ENCODE results near the gene SMAD9. TPM values are rescaled to one million over a fixed set of nuclear protein-coding genes. Genes with fewer than 3 reads are reported as not detected.

SMAD9 gene
- total and polyA plus RNA-seq, 2 of the 8 experiments (the other 6 are each of a cell fraction or from before 2014, with no cell fraction given): 0.45 to 1.0 TPM

DNA sequence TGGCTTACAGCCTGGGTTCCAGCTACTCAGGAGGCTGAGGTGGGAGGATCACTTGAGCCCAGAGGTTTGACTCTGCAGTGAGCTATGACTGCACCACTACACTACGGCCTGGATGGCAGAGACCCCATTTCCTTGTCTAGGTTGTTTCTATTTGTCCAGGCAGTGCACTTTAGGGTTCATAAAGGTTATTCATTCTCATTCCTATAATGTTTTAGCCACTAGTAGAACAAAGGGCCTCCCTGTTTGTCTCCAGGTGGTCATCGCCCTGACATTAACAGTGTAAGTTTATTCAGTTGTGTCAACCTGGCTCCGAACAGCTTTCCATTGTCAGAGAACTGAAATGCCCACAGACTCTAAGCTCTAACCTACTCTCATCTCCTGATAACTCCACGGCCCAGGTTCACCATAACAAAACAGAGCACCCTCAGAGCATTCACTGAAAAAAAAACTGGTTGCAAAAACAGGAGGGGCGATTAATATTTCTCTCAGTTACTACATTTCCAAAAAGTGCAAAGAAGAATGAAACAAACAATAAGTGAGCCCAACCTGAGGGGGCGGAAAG, 37.1 kb downstream of the SMAD9 start:
- FAIRE-seq: no peak
- H4K8ac ChIP-seq (ENCODE audit: extremely low read depth, insufficient read depth, low read length): no peak overlapping the region
- TF ChIP-seq RAD21 (IDR thresholded peaks at IDR 0.05 in 1 of 2, conservative IDR thresholded peaks at IDR 0.05 in 1 of 2; ENCODE audit: low read depth in 2 of 2, low read length in 2 of 2): no peak

More for the DNA sequence above, 37.1 kb downstream of the SMAD9 start:
- Histone ChIP-seq H3K14ac (ENCODE audit: insufficient read length) (no peak overlapping the region), H3K79me2 (ENCODE audit: control insufficient read depth in 1 of 2, insufficient read depth in 2 of 2, low read length in 2 of 2) (no peaks in the 10 kb centered on the region), H2BK5ac (ENCODE audit: low read depth, low read length) (no peak overlapping the region), H3K27ac (ENCODE audit: low read depth, low read length) (no peak overlapping the region), H4K91ac (replicated peaks; ENCODE audit: insufficient read length, low read length) (no peak overlapping the region), H3K4me2 (ENCODE audit: insufficient read depth in 1 of 2, low read depth in 2 of 2, low read length in 2 of 2) (no peak overlapping the region), H3K9ac (replicated peaks in 1 of 4; ENCODE audit: extremely low read depth in 1 of 4, low read depth in 3 of 4, low read length in 3 of 4) (no peak overlapping the region), H3K56ac (replicated peaks; ENCODE audit: insufficient read length, low read depth, low read length) (no peak overlapping the region), H2AFZ (ENCODE audit: low read length) (no peak overlapping the region), H3K36me3 (ENCODE audit: control insufficient read depth in 2 of 4, insufficient read depth in 4 of 4, low read length in 3 of 4) (no peaks in the 10 kb centered on the region), H2BK20ac (ENCODE audit: low read length) (no peak overlapping the region), H3K79me1 (ENCODE audit: low read depth, low read length) (no peaks in the 10 kb centered on the region), H3K23ac (ENCODE audit: insufficient read length) (no peak overlapping the region), H2BK12ac (ENCODE audit: low read depth, low read length) (no peak overlapping the region), H3K18ac (ENCODE audit: extremely low read depth, low read length) (no peak overlapping the region), H2BK15ac (ENCODE audit: low read length) (no peak overlapping the region), H3K4me1 (replicated peaks in 1 of 4; ENCODE audit: control insufficient read depth in 3 of 4, insufficient read depth in 4 of 4, low read length in 3 of 4) (peaks cover 2 to 5% (median 3%) of the 10 kb centered on the region in 4 experiments; a peak in 5 of 7 replicates), H3K23me2 (ENCODE audit: low read depth, low read length) (0 out of 2 replicates have a peak, but pooled peaks cover 2% of the 10 kb centered on the region), H2BK120ac (replicated peaks; ENCODE audit: low read depth, low read length) (no peak overlapping the region), H4K20me1 (replicated peaks in 1 of 2; ENCODE audit: control insufficient read depth in 1 of 2, insufficient read depth in 2 of 2, low read length in 2 of 2) (no peaks in the 10 kb centered on the region), H3K4ac (replicated peaks; ENCODE audit: insufficient read length, low read depth, low read length) (no peak overlapping the region), H3K4me3 (ENCODE audit: extremely low read depth in 1 of 4, insufficient read depth in 2 of 4, low read depth in 3 of 4, low read length in 4 of 4) (no peak overlapping the region), H2AK5ac (ENCODE audit: low read depth, low read length) (no peak overlapping the region), H3K9me3 (ENCODE audit: insufficient read depth in 2 of 2, low read depth in 1 of 2, low read length in 1 of 2) (no peaks in the 10 kb centered on the region), H3K27me3 (replicated peaks in 1 of 4; ENCODE audit: control insufficient read depth in 3 of 4, extremely low read depth in 1 of 4, insufficient read depth in 3 of 4, low read length in 3 of 4) (no peaks in the 10 kb centered on the region; a peak in 1 of 7 replicates), H4K5ac (ENCODE audit: insufficient read length, low read depth, low read length) (no peak overlapping the region)
- DNase-seq (ENCODE audit: low read depth in 1 of 2, low spot score in 2 of 2): no peak
- ChIA-PET POLR2A (ENCODE audit: partially characterized antibody) (no interaction called here), CTCF (ENCODE audit: partially characterized antibody) (interaction anchor here (1.0 to 1.6 kb wide), 4 partner anchors 15 to 98 kb away, joined by 3 to 6 read pairs (median 3); no protein-coding TSS in a partner anchor)
- 88% methylated on average over 6 of the region's 6 CpGs; no CpG with 5 or more reads in 1 of the 2 experiments for WGBS, 2 experiments (ENCODE audit: extremely low coverage in 1 of 2, insufficient coverage in 1 of 2, insufficient read length in 1 of 2, insufficient replicate concordance in 2 of 2, low coverage in 1 of 2, low lambda C conversion rate in 2 of 2, missing lambda C conversion rate in 1 of 2)
